ENCODE data around the gene DAPK3. TPM values are rescaled to one million over a fixed set of nuclear protein-coding genes. Genes with fewer than 3 reads are reported as not detected.

The DAPK3 gene
- total RNA-seq, 1 experiment from 2014 or later: 121 TPM

DNA sequence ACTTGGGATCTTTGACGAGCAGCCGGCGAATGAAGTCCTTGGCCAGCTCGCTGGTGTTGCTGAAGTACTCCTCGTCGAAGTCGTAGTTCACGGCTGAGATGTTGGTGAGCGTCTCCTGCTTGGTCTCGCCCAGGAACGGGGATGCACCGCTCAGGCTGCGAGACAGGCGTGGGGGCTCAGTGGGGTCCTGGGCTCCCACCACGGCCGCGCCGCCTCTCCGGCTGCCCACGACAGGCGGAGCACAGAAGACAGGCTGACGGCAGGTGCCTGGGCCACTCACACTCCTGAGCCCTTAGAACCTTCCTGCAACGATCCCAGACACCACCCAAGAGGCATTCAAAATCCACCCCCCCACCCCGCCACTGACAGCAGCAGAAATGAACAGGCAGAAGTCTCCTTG is 9.9 kb downstream of the DAPK3 start:
- no peak overlapping the region for H3K14ac ChIP-seq (ENCODE audit: insufficient read depth, low read length)
- no peaks in the 10 kb centered on the region for H4K20me1 ChIP-seq (ENCODE audit: control insufficient read depth, insufficient read depth, insufficient read length)
- H4K8ac ChIP-seq (replicated peaks; ENCODE audit: insufficient read length, low read depth, low read length): no peak overlapping the region
- no peak overlapping the region for H3K56ac ChIP-seq (ENCODE audit: insufficient read length, low read depth, low read length)
- H2BK120ac ChIP-seq (ENCODE audit: low read depth, low read length, poor library complexity, severe bottlenecking): no peak overlapping the region
- Mint-ChIP-seq H3K4me3 (no peak overlapping the region), H3K27ac (peak overlapping the region in 1 of 3 experiments; percentile 59; a peak in 1 of 7 replicates), H3K9me3 (no peaks in the 10 kb centered on the region), H3K4me1 (0 out of 4 replicates have a peak, but pooled peaks cover 0 to 2% of the 10 kb centered on the region in 2 experiments), H3K27me3 (ENCODE audit: low read depth) (no peaks in the 10 kb centered on the region), H3K36me3 (ENCODE audit: insufficient read depth in 1 of 3, low read depth in 3 of 3) (peaks cover 29 to 63% (median 56%) of the 10 kb centered on the region in 3 experiments; a peak in 6 of 7 replicates)
- no peak overlapping the region for H2AK5ac ChIP-seq (ENCODE audit: insufficient read length, low read length)
- no peaks in the 10 kb centered on the region for H3K4me1 ChIP-seq (ENCODE audit: insufficient read depth, low read length)
- H2BK5ac ChIP-seq (ENCODE audit: insufficient read length, low read length): no peak overlapping the region
- TF ChIP-seq, protein P1, sequence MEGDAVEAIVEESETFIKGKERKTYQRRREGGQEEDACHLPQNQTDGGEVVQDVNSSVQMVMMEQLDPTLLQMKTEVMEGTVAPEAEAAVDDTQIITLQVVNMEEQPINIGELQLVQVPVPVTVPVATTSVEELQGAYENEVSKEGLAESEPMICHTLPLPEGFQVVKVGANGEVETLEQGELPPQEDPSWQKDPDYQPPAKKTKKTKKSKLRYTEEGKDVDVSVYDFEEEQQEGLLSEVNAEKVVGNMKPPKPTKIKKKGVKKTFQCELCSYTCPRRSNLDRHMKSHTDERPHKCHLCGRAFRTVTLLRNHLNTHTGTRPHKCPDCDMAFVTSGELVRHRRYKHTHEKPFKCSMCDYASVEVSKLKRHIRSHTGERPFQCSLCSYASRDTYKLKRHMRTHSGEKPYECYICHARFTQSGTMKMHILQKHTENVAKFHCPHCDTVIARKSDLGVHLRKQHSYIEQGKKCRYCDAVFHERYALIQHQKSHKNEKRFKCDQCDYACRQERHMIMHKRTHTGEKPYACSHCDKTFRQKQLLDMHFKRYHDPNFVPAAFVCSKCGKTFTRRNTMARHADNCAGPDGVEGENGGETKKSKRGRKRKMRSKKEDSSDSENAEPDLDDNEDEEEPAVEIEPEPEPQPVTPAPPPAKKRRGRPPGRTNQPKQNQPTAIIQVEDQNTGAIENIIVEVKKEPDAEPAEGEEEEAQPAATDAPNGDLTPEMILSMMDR (conservative IDR thresholded peaks at IDR 0.05): no peak
- no peak overlapping the region for H3K4me2 ChIP-seq (ENCODE audit: insufficient read depth, insufficient read length, low read length)
- H2BK12ac ChIP-seq (ENCODE audit: insufficient read length, low read depth, low read length): no peak overlapping the region
- no peak overlapping the region for H3K9ac ChIP-seq (ENCODE audit: extremely low read depth, insufficient read length, low read length)
- no peak overlapping the region for H3K4ac ChIP-seq (ENCODE audit: low read depth, low read length)
- no peaks in the 10 kb centered on the region for H3K9me3 ChIP-seq (ENCODE audit: control insufficient read depth, low read depth, low read length)
- H4K91ac ChIP-seq (ENCODE audit: insufficient read length, low read depth, low read length): no peak overlapping the region
- H2AFZ ChIP-seq (ENCODE audit: low read length): no peak overlapping the region
- no peak overlapping the region for H3K27ac ChIP-seq (ENCODE audit: insufficient read length, low read depth, low read length)
- no CpG with 5 or more reads among the region's 24 CpGs for WGBS (ENCODE audit: extremely low coverage, insufficient read length, low lambda C conversion rate)
- no peak for DNase-seq
- H3K27me3 ChIP-seq (ENCODE audit: insufficient read depth, low read length): no peaks in the 10 kb centered on the region
- no peak overlapping the region for H2BK15ac ChIP-seq (ENCODE audit: low read depth, low read length)
- H3K18ac ChIP-seq (ENCODE audit: insufficient read length, low read depth, low read length): no peak overlapping the region
- no peak overlapping the region for H2BK20ac ChIP-seq (ENCODE audit: low read depth, low read length, poor library complexity, severe bottlenecking)
- no peak overlapping the region for H4K5ac ChIP-seq (ENCODE audit: insufficient read length, low read depth, low read length)
- peaks cover 2% of the 10 kb centered on the region; the same call in 1 of the 2 replicates for H3K79me2 ChIP-seq (ENCODE audit: insufficient read depth, low read length)
- no peaks in the 10 kb centered on the region for H3K23me2 ChIP-seq (ENCODE audit: insufficient read length, low read depth, low read length, poor library complexity, severe bottlenecking)
- H3T11ph ChIP-seq (ENCODE audit: low read length): no peak overlapping the region
- H3K79me1 ChIP-seq (ENCODE audit: insufficient read depth, low read depth, low read length, poor library complexity, severe bottlenecking): peaks cover 4% of the 10 kb centered on the region
- no peak overlapping the region for H3K23ac ChIP-seq (ENCODE audit: insufficient read length, low read depth, low read length)
